Calu3 (cell line): ENCODE measurements around the gene HRH3. TPM values are rescaled to one million over a fixed set of nuclear protein-coding genes. Genes with fewer than 3 reads are reported as not detected.

Experiments
- BruUV-seq: library from RNA; stranded (reverse); fragments of 400-500 nt; replicated peaks from 2 replicates; lab custom pipeline; 2021; lab: Mats Ljungman, UMichigan
- CTCF ChIA-PET: fragments of 300-600 bp; sonication (Branson Sonifier 250); formaldehyde crosslinking; loops from one replicate; lab custom pipeline; 2022; ENCODE audit warnings: antibody characterized with exemption; lab: Charles Lee
- DNase-seq: peaks from one replicate; pipeline ENCODE4 v3.0.0; 2022
- H3K27ac Mint-ChIP-seq: one replicate; pipeline ENCODE4 v1.8.0; 2022; ENCODE audit warnings: mixed read lengths; ENCODE audit not compliant: unreplicated experiment
- H3K27me3 Mint-ChIP-seq: one replicate; pipeline ENCODE4 v1.8.0; 2022; ENCODE audit warnings: mixed read lengths; ENCODE audit not compliant: unreplicated experiment
- H3K36me3 Mint-ChIP-seq: one replicate; pipeline ENCODE4 v1.8.0; 2022; ENCODE audit warnings: mild to moderate bottlenecking, moderate library complexity, mixed read lengths; ENCODE audit not compliant: insufficient read depth, unreplicated experiment
- H3K4me1 Mint-ChIP-seq: one replicate; pipeline ENCODE4 v1.8.0; 2022; ENCODE audit warnings: mild to moderate bottlenecking, low read depth, mixed read lengths; ENCODE audit not compliant: unreplicated experiment
- H3K4me3 Mint-ChIP-seq: one replicate; pipeline ENCODE4 v1.8.0; 2022; ENCODE audit warnings: mild to moderate bottlenecking, low read depth, moderate library complexity, mixed read lengths; ENCODE audit not compliant: unreplicated experiment
- H3K9me3 Mint-ChIP-seq: one replicate; pipeline ENCODE4 v1.8.0; 2022; ENCODE audit warnings: low read depth, mixed read lengths; ENCODE audit not compliant: unreplicated experiment
- CTCF ChIP-seq: fragments of 200-600 bp; IDR thresholded peaks from one replicate; pipeline ENCODE4 v1.8.0; 2022; ENCODE audit warnings: antibody characterized with exemption; ENCODE audit not compliant: unreplicated experiment
- intact Hi-C: fragments of 100-400 bp; cut with micrococcal nuclease; formaldehyde crosslinking; loops from one replicate; pipeline ENCODE4 v1.10.0; 2022; ENCODE audit not compliant: unreplicated experiment
- total RNA-seq: library from RNA; stranded (reverse); gene quantifications from 2 replicates; pipeline ENCODE4 v1.2.3, GENCODE V29; 2022

Gene HRH3
- total RNA-seq, 1 experiment from 2014 or later: not detected

GRCh38 chr20:62195736-62196135 is 24.3 kb downstream of the HRH3 start:
- CTCF ChIA-PET: no interaction called here
- DNase-seq: no peak
- Mint-ChIP-seq H3K4me1 (no peaks in the 10 kb centered on the region), H3K27me3 (no peaks in the 10 kb centered on the region), H3K9me3 (no peaks in the 10 kb centered on the region), H3K36me3 (peaks cover 80% of the 10 kb centered on the region), H3K27ac (no peak overlapping the region), H3K4me3 (no peak overlapping the region)
- intact Hi-C loops: no loop called here
- TF ChIP-seq CTCF: no peak
- BruUV-seq: no TSS peak

GRCh38 chr20:62195075-62195405 is 25.0 kb downstream of the HRH3 start:
- TF ChIP-seq CTCF: no peak
- Mint-ChIP-seq H3K36me3 (peaks cover 78% of the 10 kb centered on the region), H3K4me1 (no peaks in the 10 kb centered on the region), H3K4me3 (no peak overlapping the region), H3K27me3 (no peaks in the 10 kb centered on the region), H3K27ac (no peak overlapping the region), H3K9me3 (no peaks in the 10 kb centered on the region)
- no TSS peak for BruUV-seq
- no peak for DNase-seq
- CTCF ChIA-PET: no interaction called here
- intact Hi-C loops: no loop called here

- CTCF ChIA-PET: no interaction called here
- Mint-ChIP-seq H3K27me3 (no peaks in the 10 kb centered on the region), H3K4me3 (no peak overlapping the region), H3K9me3 (no peaks in the 10 kb centered on the region), H3K36me3 (peaks cover 67% of the 10 kb centered on the region), H3K4me1 (no peaks in the 10 kb centered on the region), H3K27ac (no peak overlapping the region)
- TF ChIP-seq CTCF: no peak
- DNase-seq: no peak
- intact Hi-C loops: no loop called here
- no TSS peak for BruUV-seq
Measured at GRCh38 chr20:62193079-62194025, 26.7 kb downstream of the HRH3 start.

GRCh38 chr20:62192635-62193034 is 27.4 kb downstream of the HRH3 start:
- Mint-ChIP-seq H3K27ac (no peak overlapping the region), H3K27me3 (no peaks in the 10 kb centered on the region), H3K4me3 (no peak overlapping the region), H3K4me1 (peaks cover 5% of the 10 kb centered on the region), H3K9me3 (no peaks in the 10 kb centered on the region), H3K36me3 (peaks cover 60% of the 10 kb centered on the region)
- CTCF ChIA-PET: no interaction called here
- no peak for TF ChIP-seq CTCF
- no TSS peak for BruUV-seq
- DNase-seq: no peak
- intact Hi-C loops: no loop called here
